Measurements from ENCODE around the gene FRAS1. TPM values are rescaled to one million over a fixed set of nuclear protein-coding genes. Genes with fewer than 3 reads are reported as not detected.
"Not testable (repeated sequence)": the region's sequence is repeated elsewhere in the genome, so short reads cannot be mapped to it uniquely, and the experiment has no call there.

Gene FRAS1
- total RNA-seq, 1 donor from 2014 or later: 20.2 TPM

- H3K27ac ChIP-seq: no peak overlapping the region
- intact Hi-C loops (cut with DNase I): no loop called here
- no peaks in the 10 kb centered on the region for H3K36me3 ChIP-seq
- no peak for ATAC-seq
- H3K4me3 ChIP-seq: no peak overlapping the region
- no peaks in the 10 kb centered on the region for H3K27me3 ChIP-seq
- DNase-seq: no peak
- no peaks in the 10 kb centered on the region for H3K4me1 ChIP-seq
- H3K9me3 ChIP-seq: no peaks in the 10 kb centered on the region
- no peak for TF ChIP-seq CTCF (IDR thresholded peaks at IDR 0.05)
Measured at GRCh38 chr4:78179196-78179595, 122.1 kb downstream of the FRAS1 start.

- H3K27ac ChIP-seq; ATAC-seq; intact Hi-C loops (cut with DNase I); H3K9me3 ChIP-seq; H3K27me3 ChIP-seq; DNase-seq; H3K36me3 ChIP-seq; H3K4me3 ChIP-seq; H3K4me1 ChIP-seq: not testable (repeated sequence)
Measured at GRCh38 chr4:78181681-78182234, 124.6 kb downstream of the FRAS1 start.

- no peak for TF ChIP-seq CTCF (IDR thresholded peaks at IDR 0.05)
- intact Hi-C loops (cut with DNase I): no loop called here
- Histone ChIP-seq H3K4me1 (no peaks in the 10 kb centered on the region), H3K4me3 (no peak overlapping the region), H3K27me3 (no peaks in the 10 kb centered on the region), H3K27ac (no peak overlapping the region), H3K36me3 (no peaks in the 10 kb centered on the region), H3K9me3 (no peaks in the 10 kb centered on the region)
- no peak for DNase-seq
- no peak for ATAC-seq
Measured at GRCh38 chr4:78184584-78184983, 127.5 kb downstream of the FRAS1 start.

GRCh38 chr4:78185117-78185516 lies 128.0 kb downstream of the FRAS1 start:
- Histone ChIP-seq H3K27ac (no peak overlapping the region), H3K4me1 (no peaks in the 10 kb centered on the region), H3K27me3 (no peaks in the 10 kb centered on the region), H3K4me3 (no peak overlapping the region), H3K9me3 (no peaks in the 10 kb centered on the region), H3K36me3 (no peaks in the 10 kb centered on the region)
- DNase-seq: no peak
- ATAC-seq: no peak
- no peak for TF ChIP-seq CTCF (IDR thresholded peaks at IDR 0.05)
- intact Hi-C loops (cut with DNase I): no loop called here

GRCh38 chr4:78186597-78187543 lies 129.7 kb downstream of the FRAS1 start:
- no peak overlapping the region for H3K27ac ChIP-seq
- H3K4me3 ChIP-seq: no peak overlapping the region
- ATAC-seq (no peak), DNase-seq (no peak)
- H3K27me3 ChIP-seq: no peaks in the 10 kb centered on the region
- TF ChIP-seq CTCF (IDR thresholded peaks at IDR 0.05): no peak
- intact Hi-C loops (cut with DNase I): no loop called here
- no peaks in the 10 kb centered on the region for H3K9me3 ChIP-seq
- no peaks in the 10 kb centered on the region for H3K4me1 ChIP-seq
- H3K36me3 ChIP-seq: no peaks in the 10 kb centered on the region

GRCh38 chr4:78190068-78190467 lies 132.9 kb downstream of the FRAS1 start:
- no peak for DNase-seq
- ATAC-seq: no peak
- intact Hi-C loops (cut with DNase I): no loop called here
- no peaks in the 10 kb centered on the region for H3K36me3 ChIP-seq
- no peak overlapping the region for H3K27ac ChIP-seq
- H3K4me1 ChIP-seq: no peaks in the 10 kb centered on the region
- no peaks in the 10 kb centered on the region for H3K9me3 ChIP-seq
- H3K4me3 ChIP-seq: no peak overlapping the region
- no peaks in the 10 kb centered on the region for H3K27me3 ChIP-seq
- no peak for TF ChIP-seq CTCF (IDR thresholded peaks at IDR 0.05)

All from upper lobe of right lung (tissue), 1 donor.